GM03348 (cell line): ENCODE results near the gene MEG3.
"Not testable (repeated sequence)": the region's sequence is repeated elsewhere in the genome, so short reads cannot be mapped to it uniquely, and the experiment has no call there.

Experiments
- DNase-seq: peaks from one replicate; pipeline ENCODE4 v3.0.0; 2012; ENCODE audit warnings: low spot score

MEG3 gene

GRCh38 chr14:100816286-100816949, 9.5 kb upstream of the MEG3 start:
- DNase-seq, result no peak

DNA sequence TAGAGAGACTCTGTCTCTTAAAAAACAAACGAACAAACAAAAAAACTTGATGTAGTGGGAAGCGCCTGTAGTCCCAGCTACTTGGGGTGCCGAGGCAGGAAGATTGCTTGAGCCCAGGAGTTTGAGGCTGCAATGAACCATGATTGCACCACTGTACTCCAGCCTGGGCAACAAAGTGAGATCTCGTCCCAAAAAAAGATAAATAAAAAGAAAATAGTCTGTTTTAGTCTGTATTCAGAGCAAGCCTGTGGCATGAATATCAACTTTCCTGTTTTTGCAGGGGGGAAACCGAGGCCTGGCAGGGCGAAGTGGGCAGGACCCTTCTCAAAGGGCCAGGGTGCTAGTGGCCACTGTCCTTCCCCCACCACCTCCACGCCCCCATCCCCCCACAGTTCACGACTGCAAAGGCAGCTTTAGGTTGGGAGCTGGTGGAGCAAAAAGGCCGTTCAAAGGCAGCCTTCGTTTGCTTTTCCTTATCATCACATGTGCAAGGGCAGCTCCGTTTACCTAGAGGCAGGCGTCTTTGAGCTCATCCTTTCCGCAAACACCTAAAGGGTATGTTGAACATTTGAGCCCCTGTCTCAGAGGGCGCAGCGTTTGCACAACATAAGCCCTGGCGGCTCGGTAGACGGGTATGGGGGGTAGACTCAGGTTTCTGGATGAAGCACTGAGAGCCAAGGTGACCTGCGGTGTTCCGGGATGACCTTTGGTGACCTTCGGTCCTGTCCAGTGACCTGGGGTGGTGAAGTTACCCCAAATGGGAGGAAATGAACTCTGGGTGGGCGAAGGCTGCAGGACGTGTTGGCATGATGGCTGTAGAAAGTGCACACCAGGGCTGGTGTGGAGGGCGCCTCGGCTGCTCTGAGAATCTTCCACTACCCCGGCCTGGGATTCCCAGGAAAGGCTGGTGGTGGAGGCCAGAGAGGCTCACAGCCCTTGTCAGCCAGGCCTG, 8.7 kb upstream of the MEG3 start:
- no peak for DNase-seq

GRCh38 chr14:100818221-100818699, 7.7 kb upstream of the MEG3 start:
- no peak for DNase-seq

GRCh38 chr14:100818923-100819322, 7.0 kb upstream of the MEG3 start:
- DNase-seq, result not testable (repeated sequence)

GRCh38 chr14:100819453-100819828, 6.5 kb upstream of the MEG3 start:
- no peak for DNase-seq

DNA sequence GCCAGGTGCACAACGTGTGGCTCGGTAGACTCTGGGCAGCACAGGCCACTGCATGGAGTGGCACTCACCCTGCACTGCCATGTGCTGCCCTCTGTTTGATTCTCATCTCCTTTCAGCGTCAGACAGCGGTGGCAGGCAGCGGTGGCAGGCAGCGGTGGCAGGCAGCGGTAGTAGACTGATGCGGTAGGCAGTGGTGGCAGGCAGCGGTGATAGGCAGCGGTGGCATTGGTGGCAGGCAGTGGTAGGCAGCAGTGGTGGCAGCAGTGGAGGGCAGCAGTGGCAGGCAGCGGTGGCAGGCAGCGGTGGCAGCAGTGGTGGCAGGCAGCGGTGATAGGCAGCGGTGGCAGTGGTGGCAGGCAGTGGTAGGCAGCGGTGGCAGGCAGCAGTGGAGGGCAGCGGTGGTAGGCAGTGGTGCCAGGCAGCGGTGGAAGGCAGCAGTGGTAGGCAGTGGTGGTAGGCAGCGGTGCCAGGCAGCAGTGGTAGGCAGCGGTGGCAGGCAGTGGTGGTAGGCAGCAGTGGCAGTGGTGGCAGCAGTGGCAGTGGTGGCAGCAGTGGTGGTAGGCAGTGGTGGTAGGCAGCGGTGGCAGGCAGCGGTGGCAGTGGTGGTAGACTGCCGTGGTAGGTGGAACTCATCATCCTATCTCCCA, 6.0 kb upstream of the MEG3 start:
- DNase-seq, result no peak

- no peak for DNase-seq
Measured at GRCh38 chr14:100820957-100821356, 5.0 kb upstream of the MEG3 start.

DNA sequence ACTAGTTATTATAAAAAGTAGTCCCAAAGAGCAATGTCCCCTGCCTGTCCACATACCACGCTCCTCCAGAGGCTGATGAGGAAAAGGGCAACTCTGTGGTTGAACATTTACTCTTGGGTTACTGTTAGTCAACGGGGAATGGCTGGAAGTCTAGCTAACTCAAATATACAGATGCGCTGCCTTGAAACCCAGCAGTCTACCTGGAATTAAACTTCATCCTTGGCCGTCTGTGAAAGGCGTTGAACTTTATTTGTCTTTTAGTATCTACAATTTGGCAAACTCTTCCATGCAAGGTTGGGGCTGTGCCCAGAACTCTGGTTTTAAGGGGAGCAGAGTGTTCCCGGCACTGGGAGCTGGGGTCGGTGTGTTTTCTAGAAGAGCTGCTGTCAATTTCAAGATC, 3.9 kb upstream of the MEG3 start:
- no peak for DNase-seq

GRCh38 chr14:100822532-100823296, 3.2 kb upstream of the MEG3 start:
- DNase-seq, result no peak

DNA sequence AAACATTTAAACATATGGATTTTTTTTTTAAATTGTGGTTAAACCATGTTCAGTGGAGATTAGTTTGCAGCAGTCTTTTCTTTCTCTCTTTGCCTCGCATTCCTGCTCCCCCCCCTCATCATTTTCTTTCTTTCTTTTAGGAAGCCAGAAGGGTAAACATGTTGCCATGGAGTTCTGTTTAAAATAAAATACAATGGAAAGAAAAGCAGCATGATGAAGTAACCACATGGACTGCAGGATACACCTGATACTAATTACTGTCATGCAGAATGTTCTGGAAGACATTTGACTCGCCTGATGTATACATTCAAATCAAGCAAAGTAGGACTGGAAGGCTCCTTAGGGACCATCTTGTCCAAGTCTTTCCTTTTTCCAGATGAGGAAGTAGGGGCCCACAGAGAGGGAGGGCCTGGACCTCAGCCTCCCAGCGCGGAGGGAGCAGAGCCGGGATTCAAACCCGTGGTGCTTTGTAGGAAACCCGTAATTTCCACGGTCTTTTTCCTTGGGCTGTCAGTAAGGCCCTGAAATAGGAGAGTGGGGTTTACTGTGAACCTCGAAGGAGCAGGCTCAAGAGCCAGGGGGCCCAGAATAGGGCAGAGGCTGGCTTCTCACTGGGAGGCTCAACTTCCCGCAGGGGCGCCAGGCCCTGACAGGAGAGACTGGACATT, 2.4 kb upstream of the MEG3 start:
- no peak for DNase-seq

- DNase-seq, result peak; percentile 91
Measured at GRCh38 chr14:100824091-100824551, 1.8 kb upstream of the MEG3 start.

DNA sequence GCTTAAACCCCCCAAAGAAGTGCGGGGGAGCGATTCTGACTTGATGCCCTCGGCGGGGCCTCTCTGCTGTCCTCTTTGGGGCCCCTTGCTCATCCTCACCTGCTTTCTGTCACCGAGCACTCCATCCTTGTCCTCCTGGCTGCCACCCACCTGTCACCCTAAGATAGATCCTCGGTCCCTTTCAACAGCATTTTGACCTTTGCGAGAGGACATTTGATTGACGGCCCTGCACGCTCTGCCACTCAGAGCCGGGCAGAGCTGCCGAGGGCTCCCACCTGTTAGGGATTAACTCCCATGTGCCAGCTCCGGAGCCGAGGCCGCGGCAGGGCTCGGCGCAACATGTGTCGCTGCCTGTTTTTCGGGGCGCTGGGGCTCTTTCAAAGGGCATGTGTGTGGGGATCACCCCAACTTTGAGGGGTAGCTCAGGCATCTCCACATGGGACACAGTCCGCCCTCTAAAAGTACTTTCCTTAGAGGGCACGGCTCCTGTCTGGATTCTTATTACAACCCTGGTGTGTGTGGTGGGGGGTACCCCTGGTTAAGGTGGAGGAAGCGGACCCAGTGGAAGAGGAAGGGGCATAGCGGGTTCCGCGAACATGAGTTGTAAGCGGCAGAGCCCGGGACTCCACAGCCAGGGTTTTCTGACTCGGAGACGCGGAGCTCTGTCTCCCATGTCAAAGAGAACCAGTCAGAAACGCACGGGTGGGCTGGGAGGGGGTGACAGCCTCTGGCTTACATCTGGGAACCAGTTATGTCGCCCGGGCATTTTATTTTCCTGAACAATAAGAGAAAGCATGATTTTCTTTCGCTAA, 811 bp upstream of the MEG3 start:
- DNase-seq, result no peak

GRCh38 chr14:100826391-100827100, 628 bp downstream of the MEG3 start:
- peak; percentile 39 for DNase-seq

- DNase-seq, result peak; percentile 73
Measured at GRCh38 chr14:100827101-100828021, 1.4 kb downstream of the MEG3 start.

GRCh38 chr14:100828031-100828769, 2.3 kb downstream of the MEG3 start:
- peak; percentile 83 for DNase-seq

DNA sequence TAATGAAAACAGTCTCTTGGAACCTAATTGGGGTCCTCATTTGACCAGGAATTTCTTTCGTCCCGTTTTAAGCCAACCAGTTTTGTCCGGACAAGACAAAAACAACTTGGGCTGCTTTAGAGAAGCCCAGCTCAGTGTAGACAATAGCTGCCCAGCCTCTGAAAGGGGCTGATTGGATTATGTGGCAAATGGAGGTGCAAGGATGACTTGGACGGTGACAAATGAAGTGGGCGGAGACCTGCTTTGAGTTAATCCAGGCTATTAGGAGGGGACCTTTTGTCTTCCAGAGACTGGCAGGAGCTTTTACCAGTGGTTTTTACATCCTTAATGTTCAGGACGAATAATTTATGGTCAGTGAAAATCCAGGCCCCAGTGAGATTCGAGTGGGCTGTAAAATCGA, 4.8 kb downstream of the MEG3 start:
- DNase-seq, result no peak

- DNase-seq, result no peak
Measured at GRCh38 chr14:100832311-100832960, 6.5 kb downstream of the MEG3 start.
